Parathyroid adenoma (tissue), 2 donors: ENCODE data around the gene EOMES.

Experiments
- H2AFZ ChIP-seq: fragments of 300-600 bp; sonication (generic); one replicate; pipeline ENCODE4 v1.7.0; 2017; ENCODE audit warnings: antibody characterized with exemption, mild to moderate bottlenecking
- H3K27ac ChIP-seq: fragments of 300-600 bp; sonication (generic); one replicate; pipeline ENCODE4 v1.7.0; 2017
- H3K27me3 ChIP-seq: fragments of 300-600 bp; sonication (generic); one replicate; pipeline ENCODE4 v1.7.0; 2017; ENCODE audit warnings: low read length; ENCODE audit not compliant: control insufficient read depth, insufficient read depth
- H3K36me3 ChIP-seq: fragments of 300-600 bp; sonication (generic); one replicate; pipeline ENCODE4 v1.7.0; 2017; ENCODE audit warnings: low read length; ENCODE audit not compliant: control insufficient read depth, insufficient read depth
- H3K4me1 ChIP-seq: fragments of 300-600 bp; sonication (generic); one replicate; pipeline ENCODE4 v1.7.0; 2017; ENCODE audit warnings: control low read depth
- H3K4me2 ChIP-seq: fragments of 300-600 bp; sonication (generic); one replicate; pipeline ENCODE4 v1.7.0; 2017; ENCODE audit warnings: low read length
- H3K4me3 ChIP-seq: fragments of 300-600 bp; sonication (generic); one replicate; pipeline ENCODE4 v1.7.0; 2017; ENCODE audit warnings: low read depth, low read length
- H3K79me2 ChIP-seq: fragments of 300-600 bp; sonication (generic); one replicate; pipeline ENCODE4 v1.7.0; 2017; ENCODE audit warnings: control low read depth
- H3K9ac ChIP-seq: fragments of 300-600 bp; sonication (generic); one replicate; pipeline ENCODE4 v1.7.0; 2017; ENCODE audit warnings: mild to moderate bottlenecking
- H3K9me3 ChIP-seq: fragments of 300-600 bp; sonication (generic); one replicate; pipeline ENCODE4 v1.7.0; 2017; ENCODE audit warnings: low read length; ENCODE audit not compliant: control insufficient read depth
- TF ChIP-seq, protein P1 (sequence below): fragments of 300-600 bp; sonication (generic); IDR thresholded peaks from one replicate; pipeline ENCODE4 v1.7.0; 2017; ENCODE audit warnings: antibody characterized with exemption, mild to moderate bottlenecking
- donor health status: primary hyperparathyroidism.

EOMES gene

DNA sequence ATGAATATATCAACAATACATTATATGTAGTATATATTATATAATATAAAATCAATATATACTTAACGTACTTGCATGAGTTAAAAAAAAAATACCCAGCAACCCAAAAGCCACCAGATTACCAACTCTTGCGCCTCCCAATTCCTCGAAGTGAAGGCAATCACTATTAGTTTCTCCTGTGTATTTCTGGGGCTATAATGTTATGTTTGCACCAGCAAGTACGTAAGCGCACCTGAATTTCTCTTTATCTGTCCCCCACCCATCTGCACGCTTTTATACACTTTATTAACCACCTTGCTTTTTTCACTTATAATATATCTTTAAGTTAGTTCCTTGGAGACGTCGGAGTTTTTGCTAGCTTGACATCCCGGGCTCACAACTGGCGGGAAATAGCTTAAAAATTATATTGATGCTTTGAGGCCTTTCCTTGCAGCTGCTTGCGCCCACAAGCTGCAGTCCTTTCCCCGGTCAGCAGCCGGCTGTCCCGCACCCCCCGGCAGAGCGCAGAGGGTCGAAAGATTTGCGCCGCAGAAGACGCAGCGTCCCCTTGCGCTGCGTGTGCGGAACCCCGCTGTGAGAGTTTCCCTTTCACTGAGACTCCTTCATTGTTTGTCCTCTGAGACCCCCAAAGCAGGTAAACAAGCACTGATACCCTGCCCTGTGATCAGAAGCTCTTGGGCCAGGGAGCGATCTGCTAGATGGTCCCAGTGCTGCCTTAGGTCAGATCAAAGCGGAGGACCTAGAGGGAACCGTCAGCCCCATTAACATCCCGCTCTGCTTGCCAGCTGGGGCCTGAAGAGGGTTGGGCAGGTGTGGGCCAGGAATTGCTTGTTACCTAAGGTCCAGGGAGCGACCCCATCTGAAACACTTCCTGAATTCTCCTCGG, 8.9 kb upstream of the EOMES start:
- Histone ChIP-seq H3K4me1 (no peaks in the 10 kb centered on the region), H3K9ac (no peak overlapping the region), H2AFZ (no peak overlapping the region), H3K4me3 (no peak overlapping the region), H3K27me3 (peaks cover 6% of the 10 kb centered on the region), H3K9me3 (no peaks in the 10 kb centered on the region), H3K79me2 (no peaks in the 10 kb centered on the region), H3K36me3 (no peaks in the 10 kb centered on the region), H3K4me2 (no peak overlapping the region), H3K27ac (no peak overlapping the region)
- TF ChIP-seq, protein P1, sequence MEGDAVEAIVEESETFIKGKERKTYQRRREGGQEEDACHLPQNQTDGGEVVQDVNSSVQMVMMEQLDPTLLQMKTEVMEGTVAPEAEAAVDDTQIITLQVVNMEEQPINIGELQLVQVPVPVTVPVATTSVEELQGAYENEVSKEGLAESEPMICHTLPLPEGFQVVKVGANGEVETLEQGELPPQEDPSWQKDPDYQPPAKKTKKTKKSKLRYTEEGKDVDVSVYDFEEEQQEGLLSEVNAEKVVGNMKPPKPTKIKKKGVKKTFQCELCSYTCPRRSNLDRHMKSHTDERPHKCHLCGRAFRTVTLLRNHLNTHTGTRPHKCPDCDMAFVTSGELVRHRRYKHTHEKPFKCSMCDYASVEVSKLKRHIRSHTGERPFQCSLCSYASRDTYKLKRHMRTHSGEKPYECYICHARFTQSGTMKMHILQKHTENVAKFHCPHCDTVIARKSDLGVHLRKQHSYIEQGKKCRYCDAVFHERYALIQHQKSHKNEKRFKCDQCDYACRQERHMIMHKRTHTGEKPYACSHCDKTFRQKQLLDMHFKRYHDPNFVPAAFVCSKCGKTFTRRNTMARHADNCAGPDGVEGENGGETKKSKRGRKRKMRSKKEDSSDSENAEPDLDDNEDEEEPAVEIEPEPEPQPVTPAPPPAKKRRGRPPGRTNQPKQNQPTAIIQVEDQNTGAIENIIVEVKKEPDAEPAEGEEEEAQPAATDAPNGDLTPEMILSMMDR: no peak

GRCh38 chr3:27729748-27730611, 7.9 kb upstream of the EOMES start:
- Histone ChIP-seq H3K27me3 (peaks cover 6% of the 10 kb centered on the region), H3K27ac (no peak overlapping the region), H3K4me3 (no peak overlapping the region), H3K4me2 (no peak overlapping the region), H3K36me3 (no peaks in the 10 kb centered on the region), H3K4me1 (no peaks in the 10 kb centered on the region), H3K79me2 (no peaks in the 10 kb centered on the region), H3K9me3 (no peaks in the 10 kb centered on the region), H3K9ac (no peak overlapping the region), H2AFZ (peak overlapping the region; percentile 2)
- TF ChIP-seq, protein P1: no peak

GRCh38 chr3:27729325-27729724, 7.2 kb upstream of the EOMES start:
- Histone ChIP-seq H2AFZ (no peak overlapping the region), H3K27me3 (peaks cover 6% of the 10 kb centered on the region), H3K79me2 (no peaks in the 10 kb centered on the region), H3K4me1 (no peaks in the 10 kb centered on the region), H3K9ac (no peak overlapping the region), H3K27ac (no peak overlapping the region), H3K4me2 (no peak overlapping the region), H3K4me3 (no peak overlapping the region), H3K36me3 (no peaks in the 10 kb centered on the region), H3K9me3 (no peaks in the 10 kb centered on the region)
- TF ChIP-seq, protein P1: no peak

DNA sequence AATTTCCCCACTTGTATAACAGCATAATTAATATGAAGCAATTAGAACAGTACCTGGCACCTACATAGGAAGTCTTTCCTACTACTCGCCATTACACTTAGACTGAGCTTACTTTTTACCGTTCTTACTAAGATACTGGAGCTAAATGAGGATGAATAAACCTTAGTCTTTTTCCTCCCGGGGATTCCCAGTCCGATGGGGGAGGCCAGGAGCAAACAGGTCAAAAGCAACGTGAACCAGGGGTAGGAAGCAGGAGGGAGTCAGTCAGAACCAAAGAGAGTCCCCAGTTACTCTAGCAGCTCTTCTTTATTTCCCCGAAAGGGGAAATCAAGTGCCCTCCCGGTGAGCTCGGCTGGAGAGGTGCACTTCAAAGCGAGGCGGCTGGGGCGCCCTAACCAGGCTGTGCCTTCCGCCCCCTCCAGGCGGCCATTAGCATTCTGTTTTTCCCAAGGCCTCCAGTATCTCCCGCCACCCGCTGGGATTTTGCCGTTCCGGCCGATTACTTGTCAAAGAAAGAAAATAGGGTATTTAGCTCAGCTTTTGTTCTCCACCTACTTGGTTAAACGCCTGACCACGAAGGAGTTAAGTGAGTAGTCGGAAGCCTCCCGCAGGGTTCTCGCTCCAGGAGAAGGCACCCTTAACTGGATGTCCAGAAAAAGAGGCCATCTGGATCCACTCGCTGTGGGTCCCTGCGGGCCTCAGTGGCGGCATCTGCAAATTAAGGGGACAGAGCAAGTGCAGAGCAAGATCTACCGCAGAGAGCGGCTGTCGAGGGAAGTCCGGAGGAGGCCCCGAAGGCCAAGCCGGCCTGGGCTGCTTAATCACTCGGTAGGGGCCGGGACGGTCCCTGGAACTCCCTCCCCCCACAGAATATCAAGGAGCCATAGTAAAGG, 6.3 kb upstream of the EOMES start:
- Histone ChIP-seq H3K27me3 (peaks cover 6% of the 10 kb centered on the region), H3K4me2 (peak overlapping the region; percentile 15), H2AFZ (peak overlapping the region; percentile 7), H3K27ac (no peak overlapping the region), H3K4me1 (no peaks in the 10 kb centered on the region), H3K79me2 (no peaks in the 10 kb centered on the region), H3K4me3 (no peak overlapping the region), H3K9ac (no peak overlapping the region), H3K9me3 (no peaks in the 10 kb centered on the region), H3K36me3 (no peaks in the 10 kb centered on the region)
- TF ChIP-seq, protein P1: no peak
